ENCODE data around the gene NHLRC4. TPM values are rescaled to one million over a fixed set of nuclear protein-coding genes. Genes with fewer than 3 reads are reported as not detected.
"Not testable (repeated sequence)": the region's sequence is repeated elsewhere in the genome, so short reads cannot be mapped to it uniquely, and the experiment has no call there.

Gene NHLRC4
- total RNA-seq, 1 experiment from 2014 or later = 0.44 TPM

DNA sequence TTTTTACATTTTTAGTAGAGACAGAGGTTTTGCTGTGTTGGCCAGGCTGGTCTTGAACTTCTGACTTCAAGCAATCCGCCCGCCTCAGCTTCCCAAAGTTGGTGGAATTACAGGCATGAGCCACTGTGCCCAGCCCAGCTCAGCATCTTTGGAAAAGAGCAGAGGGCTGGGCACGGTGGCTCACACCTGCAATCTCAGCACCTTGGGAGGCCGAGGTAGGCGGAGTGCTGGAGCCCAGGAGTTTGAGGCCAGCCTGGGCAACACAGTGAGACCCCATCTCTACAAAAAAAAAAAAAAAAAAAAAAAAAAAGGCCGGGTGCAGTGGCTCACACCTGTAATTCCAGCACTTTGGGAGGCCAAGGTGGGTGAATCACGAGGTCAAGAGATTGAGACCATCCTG is 30.9 kb downstream of the NHLRC4 start:
- H3K27me3 ChIP-seq (ENCODE audit: low read length); H3F3A ChIP-seq (ENCODE audit: low read length, unreplicated experiment); BruUV-seq (replicated peaks); H3K27ac ChIP-seq (ENCODE audit: low read length); H3K4me3 ChIP-seq (ENCODE audit: low read length); H3K9ac ChIP-seq (ENCODE audit: low read length); intact Hi-C loops (cut with micrococcal nuclease); H3K9me3 ChIP-seq (ENCODE audit: low read length); DNase-seq; H2AFZ ChIP-seq (ENCODE audit: low read length); CTCF ChIA-PET; POLR2A ChIA-PET (ENCODE audit: unreplicated experiment); H3K4me2 ChIP-seq (ENCODE audit: low read length); H3K36me3 ChIP-seq (ENCODE audit: low read depth, low read length); ATAC-seq; H3K9me2 ChIP-seq (replicated peaks; ENCODE audit: low read length): not testable (repeated sequence)
- H3K4me1 ChIP-seq (ENCODE audit: insufficient read depth, low read length) = peaks cover 14% of the 10 kb centered on the region
- peaks cover 36% of the 10 kb centered on the region for H3K79me2 ChIP-seq (ENCODE audit: low read length)
- H4K20me1 ChIP-seq (ENCODE audit: low read length) = 0 out of 2 replicates have a peak, but pooled peaks cover 10% of the 10 kb centered on the region

DNA sequence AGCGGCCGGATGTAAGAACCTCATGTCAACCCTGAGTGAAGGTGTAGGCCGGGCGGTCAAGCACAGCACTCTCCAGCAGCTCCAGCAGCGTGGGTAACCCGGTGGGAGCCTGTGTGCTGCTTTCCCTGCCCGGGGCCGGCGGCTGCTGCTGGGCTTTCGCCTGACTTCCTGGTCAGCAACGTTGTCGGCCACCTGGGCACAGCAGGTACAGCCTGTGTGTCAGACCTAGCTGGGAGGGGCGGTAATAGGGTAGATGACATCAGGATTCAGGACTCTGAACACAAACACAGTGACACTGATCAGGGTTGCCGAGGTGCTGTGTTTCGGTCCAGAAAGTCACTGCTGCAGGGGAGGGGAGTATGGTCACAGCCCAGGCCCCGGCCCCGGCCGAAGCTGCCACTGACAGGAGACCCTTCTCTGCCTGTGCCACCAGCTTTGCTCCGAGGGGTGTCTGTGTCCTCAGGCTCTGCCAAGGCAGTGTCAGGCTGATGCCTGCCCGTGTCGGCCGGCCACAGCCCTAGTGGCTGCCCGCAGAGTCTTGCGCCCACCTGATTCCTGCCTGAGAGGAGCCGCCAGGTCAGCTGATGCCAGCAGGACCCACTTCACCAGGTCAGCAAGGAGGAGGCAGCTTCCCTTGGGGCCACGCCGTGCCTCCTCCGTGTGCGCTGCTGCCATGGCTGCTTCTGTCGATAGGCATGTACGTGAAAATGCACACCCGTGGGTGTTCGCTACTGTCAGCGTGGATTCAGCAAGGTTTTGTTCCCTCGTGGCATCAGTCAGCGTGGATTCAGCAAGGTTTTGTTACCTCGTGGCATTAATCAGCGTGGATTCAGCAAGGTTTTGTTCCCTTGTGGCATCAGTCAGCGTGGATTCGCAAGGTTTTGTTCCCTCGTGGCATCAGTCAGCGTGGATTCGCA is 32.3 kb downstream of the NHLRC4 start:
- H4K20me1 ChIP-seq (ENCODE audit: low read length) = 0 out of 2 replicates have a peak, but pooled peaks cover under 1% of the 10 kb centered on the region
- no peaks in the 10 kb centered on the region for H3K9me2 ChIP-seq (replicated peaks; ENCODE audit: low read length)
- no TSS peak for BruUV-seq (replicated peaks)
- POLR2A ChIA-PET (ENCODE audit: unreplicated experiment) = no interaction called here
- no peak for DNase-seq
- H3F3A ChIP-seq (ENCODE audit: low read length, unreplicated experiment) = no peaks in the 10 kb centered on the region
- peaks cover 25% of the 10 kb centered on the region for H3K79me2 ChIP-seq (ENCODE audit: low read length)
- no peaks in the 10 kb centered on the region for H3K27me3 ChIP-seq (ENCODE audit: low read length)
- no peaks in the 10 kb centered on the region for H3K4me1 ChIP-seq (ENCODE audit: insufficient read depth, low read length)
- intact Hi-C loops (cut with micrococcal nuclease) = no loop called here
- no peak for ATAC-seq
- H2AFZ ChIP-seq (ENCODE audit: low read length) = no peak overlapping the region
- H3K9me3 ChIP-seq (ENCODE audit: low read length) = no peaks in the 10 kb centered on the region
- CTCF ChIA-PET = no interaction called here
- H3K4me2 ChIP-seq (ENCODE audit: low read length) = no peak overlapping the region
- H3K9ac ChIP-seq (ENCODE audit: low read length) = no peak overlapping the region
- H3K36me3 ChIP-seq (ENCODE audit: low read depth, low read length) = no peaks in the 10 kb centered on the region
- no peak overlapping the region for H3K4me3 ChIP-seq (ENCODE audit: low read length)
- no peak overlapping the region for H3K27ac ChIP-seq (ENCODE audit: low read length)
- TF ChIP-seq EZH2 (IDR thresholded peaks at IDR 0.05; ENCODE audit: low read length, unreplicated experiment) (no peak), EZH2phosphoT487 (IDR thresholded peaks at IDR 0.05; ENCODE audit: borderline replicate concordance, low read length) (no peak)
- TF ChIP-seq, protein P1, sequence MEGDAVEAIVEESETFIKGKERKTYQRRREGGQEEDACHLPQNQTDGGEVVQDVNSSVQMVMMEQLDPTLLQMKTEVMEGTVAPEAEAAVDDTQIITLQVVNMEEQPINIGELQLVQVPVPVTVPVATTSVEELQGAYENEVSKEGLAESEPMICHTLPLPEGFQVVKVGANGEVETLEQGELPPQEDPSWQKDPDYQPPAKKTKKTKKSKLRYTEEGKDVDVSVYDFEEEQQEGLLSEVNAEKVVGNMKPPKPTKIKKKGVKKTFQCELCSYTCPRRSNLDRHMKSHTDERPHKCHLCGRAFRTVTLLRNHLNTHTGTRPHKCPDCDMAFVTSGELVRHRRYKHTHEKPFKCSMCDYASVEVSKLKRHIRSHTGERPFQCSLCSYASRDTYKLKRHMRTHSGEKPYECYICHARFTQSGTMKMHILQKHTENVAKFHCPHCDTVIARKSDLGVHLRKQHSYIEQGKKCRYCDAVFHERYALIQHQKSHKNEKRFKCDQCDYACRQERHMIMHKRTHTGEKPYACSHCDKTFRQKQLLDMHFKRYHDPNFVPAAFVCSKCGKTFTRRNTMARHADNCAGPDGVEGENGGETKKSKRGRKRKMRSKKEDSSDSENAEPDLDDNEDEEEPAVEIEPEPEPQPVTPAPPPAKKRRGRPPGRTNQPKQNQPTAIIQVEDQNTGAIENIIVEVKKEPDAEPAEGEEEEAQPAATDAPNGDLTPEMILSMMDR (conservative IDR thresholded peaks at IDR 0.05; ENCODE audit: low read depth, low read length) = no peak

DNA sequence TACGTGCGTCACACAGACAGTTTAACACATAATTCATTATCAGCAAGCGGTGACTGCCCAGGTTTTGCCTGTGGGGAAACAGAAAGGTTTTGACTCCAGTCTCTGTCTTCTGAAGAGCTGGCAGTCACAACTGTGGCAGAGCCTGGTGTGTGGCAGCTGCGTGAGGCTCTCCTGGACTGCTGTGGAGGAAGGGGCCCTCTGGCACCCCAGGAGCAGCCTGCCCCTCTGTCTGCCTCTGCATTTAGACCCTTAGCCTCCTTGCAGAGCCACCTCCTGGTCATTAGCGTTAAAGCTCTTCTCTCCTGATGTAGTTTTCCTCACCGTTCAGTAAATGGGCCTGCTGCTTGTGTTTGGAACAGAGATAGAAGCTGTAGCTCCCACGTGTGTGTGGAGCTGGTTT is 34.0 kb downstream of the NHLRC4 start:
- no peaks in the 10 kb centered on the region for H3K4me1 ChIP-seq (ENCODE audit: insufficient read depth, low read length)
- no peak overlapping the region for H3K4me3 ChIP-seq (ENCODE audit: low read length)
- H3K27me3 ChIP-seq (ENCODE audit: low read length) = no peaks in the 10 kb centered on the region
- no peak overlapping the region for H3K9ac ChIP-seq (ENCODE audit: low read length)
- no peaks in the 10 kb centered on the region for H4K20me1 ChIP-seq (ENCODE audit: low read length)
- H3F3A ChIP-seq (ENCODE audit: low read length, unreplicated experiment) = no peaks in the 10 kb centered on the region
- TF ChIP-seq EZH2 (IDR thresholded peaks at IDR 0.05; ENCODE audit: low read length, unreplicated experiment) (no peak), EZH2phosphoT487 (IDR thresholded peaks at IDR 0.05; ENCODE audit: borderline replicate concordance, low read length) (no peak)
- TF ChIP-seq, protein P1 (conservative IDR thresholded peaks at IDR 0.05; ENCODE audit: low read depth, low read length) = peak; percentile 38; the same call in 1 of the 2 replicates
- ATAC-seq (peak; percentile 46; the same call in 1 of the 2 replicates), DNase-seq (no peak)
- ChIA-PET POLR2A (ENCODE audit: unreplicated experiment) (no interaction called here), CTCF (no interaction called here)
- H2AFZ ChIP-seq (ENCODE audit: low read length) = no peak overlapping the region
- no peaks in the 10 kb centered on the region for H3K9me3 ChIP-seq (ENCODE audit: low read length)
- H3K4me2 ChIP-seq (ENCODE audit: low read length) = no peak overlapping the region
- no TSS peak for BruUV-seq (replicated peaks)
- H3K9me2 ChIP-seq (replicated peaks; ENCODE audit: low read length) = no peaks in the 10 kb centered on the region
- no peaks in the 10 kb centered on the region for H3K36me3 ChIP-seq (ENCODE audit: low read depth, low read length)
- intact Hi-C loops (cut with micrococcal nuclease) = no loop called here
- peaks cover 28% of the 10 kb centered on the region; the same call in 1 of the 2 replicates for H3K79me2 ChIP-seq (ENCODE audit: low read length)
- H3K27ac ChIP-seq (ENCODE audit: low read length) = no peak overlapping the region

All from PC-3 (cell line).